Measurements from ENCODE around the gene ITFG1. TPM values are rescaled to one million over a fixed set of nuclear protein-coding genes. Genes with fewer than 3 reads are reported as not detected.

Gene ITFG1
- total and polyA plus RNA-seq, 2 of the 8 experiments (the other 6 are each of a cell fraction or from before 2014, with no cell fraction given): 13.8 to 22.2 TPM

DNA sequence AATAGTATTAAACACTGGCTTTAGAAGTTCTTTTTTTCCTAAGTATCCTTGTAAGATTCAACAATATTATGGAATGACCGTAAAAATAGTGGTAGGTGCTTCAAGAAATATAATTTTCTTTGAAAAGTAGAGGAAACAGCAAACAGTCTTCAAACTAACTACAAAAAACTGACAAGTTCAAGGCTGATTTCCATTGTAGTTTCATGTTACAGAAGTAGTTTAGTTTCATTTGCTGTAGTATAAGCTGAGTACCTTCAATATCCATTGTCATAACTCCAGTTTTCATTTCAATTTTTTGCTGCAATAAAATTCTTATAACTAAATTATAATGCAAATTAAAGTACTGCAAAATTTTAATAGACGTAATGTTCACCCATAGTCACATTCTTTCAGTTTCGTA lies 19.5 kb upstream of the ITFG1 start:
- Histone ChIP-seq H4K8ac (ENCODE audit: extremely low read depth, insufficient read depth, low read length) (no peak overlapping the region), H4K20me1 (replicated peaks in 1 of 2; ENCODE audit: control insufficient read depth in 1 of 2, insufficient read depth in 2 of 2, low read length in 2 of 2) (peaks cover 0 to 2% of the 10 kb centered on the region in 2 experiments), H3K18ac (ENCODE audit: extremely low read depth, low read length) (no peak overlapping the region), H2AFZ (ENCODE audit: low read length) (no peak overlapping the region), H3K4ac (replicated peaks; ENCODE audit: insufficient read length, low read depth, low read length) (no peak overlapping the region), H3K9ac (replicated peaks in 1 of 4; ENCODE audit: extremely low read depth in 1 of 4, low read depth in 3 of 4, low read length in 3 of 4) (no peak overlapping the region), H2AK5ac (ENCODE audit: low read depth, low read length) (no peak overlapping the region), H2BK120ac (replicated peaks; ENCODE audit: low read depth, low read length) (no peak overlapping the region), H3K36me3 (ENCODE audit: control insufficient read depth in 2 of 4, insufficient read depth in 4 of 4, low read length in 3 of 4) (no peaks in the 10 kb centered on the region), H3K9me3 (ENCODE audit: insufficient read depth in 2 of 2, low read depth in 1 of 2, low read length in 1 of 2) (no peaks in the 10 kb centered on the region), H3K14ac (ENCODE audit: insufficient read length) (no peak overlapping the region), H2BK5ac (ENCODE audit: low read depth, low read length) (no peak overlapping the region), H3K79me1 (ENCODE audit: low read depth, low read length) (no peaks in the 10 kb centered on the region), H2BK15ac (ENCODE audit: low read length) (no peak overlapping the region), H3K4me2 (ENCODE audit: insufficient read depth in 1 of 2, low read depth in 2 of 2, low read length in 2 of 2) (no peak overlapping the region), H3K79me2 (ENCODE audit: control insufficient read depth in 1 of 2, insufficient read depth in 2 of 2, low read length in 2 of 2) (no peaks in the 10 kb centered on the region; a peak in 1 of 4 replicates), H3K23me2 (ENCODE audit: low read depth, low read length) (no peaks in the 10 kb centered on the region), H3K4me3 (ENCODE audit: extremely low read depth in 1 of 4, insufficient read depth in 2 of 4, low read depth in 3 of 4, low read length in 4 of 4) (no peak overlapping the region), H2BK12ac (ENCODE audit: low read depth, low read length) (no peak overlapping the region), H4K5ac (ENCODE audit: insufficient read length, low read depth, low read length) (no peak overlapping the region), H3K56ac (replicated peaks; ENCODE audit: insufficient read length, low read depth, low read length) (no peak overlapping the region), H3K23ac (ENCODE audit: insufficient read length) (no peak overlapping the region), H3K27me3 (replicated peaks in 1 of 4; ENCODE audit: control insufficient read depth in 3 of 4, extremely low read depth in 1 of 4, insufficient read depth in 3 of 4, low read length in 3 of 4) (no peaks in the 10 kb centered on the region), H4K91ac (replicated peaks; ENCODE audit: insufficient read length, low read length) (no peak overlapping the region), H3K27ac (ENCODE audit: low read depth, low read length) (no peak overlapping the region), H3K4me1 (replicated peaks in 1 of 4; ENCODE audit: control insufficient read depth in 3 of 4, insufficient read depth in 4 of 4, low read length in 3 of 4) (no peaks in the 10 kb centered on the region), H2BK20ac (ENCODE audit: low read length) (no peak overlapping the region)
- POLR2A ChIA-PET (ENCODE audit: partially characterized antibody): no interaction called here
- DNase-seq (ENCODE audit: low read depth in 1 of 2, low spot score in 2 of 2): no peak
- no peak for FAIRE-seq
- 93% methylated on average over 3 of the region's 3 CpGs; no CpG with 5 or more reads in 1 of the 2 experiments for WGBS, 2 experiments (ENCODE audit: extremely low coverage in 1 of 2, insufficient coverage in 1 of 2, insufficient read length in 1 of 2, insufficient replicate concordance in 2 of 2, low coverage in 1 of 2, low lambda C conversion rate in 2 of 2, missing lambda C conversion rate in 1 of 2)
- CTCF ChIA-PET (ENCODE audit: partially characterized antibody): interaction anchor here (1.0 kb wide), 1 partner anchor 339 kb away, joined by 3 read pairs; no protein-coding TSS in a partner anchor
- TF ChIP-seq MAFK (IDR thresholded peaks at IDR 0.05; ENCODE audit: low read depth, low read length): no peak
- TF ChIP-seq, protein P1, sequence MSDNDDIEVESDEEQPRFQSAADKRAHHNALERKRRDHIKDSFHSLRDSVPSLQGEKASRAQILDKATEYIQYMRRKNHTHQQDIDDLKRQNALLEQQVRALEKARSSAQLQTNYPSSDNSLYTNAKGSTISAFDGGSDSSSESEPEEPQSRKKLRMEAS (IDR thresholded peaks at IDR 0.05): no peak
- TF ChIP-seq, protein P2, sequence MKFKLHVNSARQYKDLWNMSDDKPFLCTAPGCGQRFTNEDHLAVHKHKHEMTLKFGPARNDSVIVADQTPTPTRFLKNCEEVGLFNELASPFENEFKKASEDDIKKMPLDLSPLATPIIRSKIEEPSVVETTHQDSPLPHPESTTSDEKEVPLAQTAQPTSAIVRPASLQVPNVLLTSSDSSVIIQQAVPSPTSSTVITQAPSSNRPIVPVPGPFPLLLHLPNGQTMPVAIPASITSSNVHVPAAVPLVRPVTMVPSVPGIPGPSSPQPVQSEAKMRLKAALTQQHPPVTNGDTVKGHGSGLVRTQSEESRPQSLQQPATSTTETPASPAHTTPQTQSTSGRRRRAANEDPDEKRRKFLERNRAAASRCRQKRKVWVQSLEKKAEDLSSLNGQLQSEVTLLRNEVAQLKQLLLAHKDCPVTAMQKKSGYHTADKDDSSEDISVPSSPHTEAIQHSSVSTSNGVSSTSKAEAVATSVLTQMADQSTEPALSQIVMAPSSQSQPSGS (IDR thresholded peaks at IDR 0.05; ENCODE audit: low read length): no peak
- TF ChIP-seq SP1 (IDR thresholded peaks at IDR 0.05; ENCODE audit: low read depth, low read length): no peak
- TF ChIP-seq POLR2A (IDR thresholded peaks at IDR 0.05; ENCODE audit: control extremely low read depth in 1 of 2, low read depth in 2 of 2, low read length in 2 of 2): no peak
- TF ChIP-seq PHF8 (conservative IDR thresholded peaks at IDR 0.05; ENCODE audit: low read depth, low read length): no peak
- no peak for TF ChIP-seq ASH2L (IDR thresholded peaks at IDR 0.05; ENCODE audit: low read length)
- TF ChIP-seq SUZ12 (IDR thresholded peaks at IDR 0.05; ENCODE audit: low read length): no peak
- TF ChIP-seq CBX5 (IDR thresholded peaks at IDR 0.05; ENCODE audit: low read depth, low read length): no peak
- no peak for TF ChIP-seq BACH1 (IDR thresholded peaks at IDR 0.05; ENCODE audit: low read length)
- TF ChIP-seq POLR2AphosphoS5 (IDR thresholded peaks at IDR 0.05; ENCODE audit: low read depth, low read length): no peak
- TF ChIP-seq KDM4A (IDR thresholded peaks at IDR 0.05; ENCODE audit: low read depth, low read length, severe bottlenecking): no peak
- no peak for TF ChIP-seq RXRA (IDR thresholded peaks at IDR 0.05; ENCODE audit: insufficient read depth, low read depth, low read length)
- no peak for TF ChIP-seq SP2 (IDR thresholded peaks at IDR 0.05; ENCODE audit: low read length)

All from H1 (cell line).